HG03432 (cell line): Measurements from ENCODE around the gene TAF4B.
"Not testable (repeated sequence)": the region's sequence is repeated elsewhere in the genome, so short reads cannot be mapped to it uniquely, and the experiment has no call there.

Source experiments
- ATAC-seq: cut with Tn5 transposase; IDR thresholded peaks from one replicate; pipeline ENCODE4 v1.9.1; 2021; ENCODE audit warnings: mild to moderate bottlenecking, moderate library complexity; ENCODE audit not compliant: unreplicated experiment

The TAF4B gene

GRCh38 chr18:26378701-26379100, 152.5 kb downstream of the TAF4B start:
- ATAC-seq, result no peak

GRCh38 chr18:26381555-26381954, 155.3 kb downstream of the TAF4B start:
- not testable (repeated sequence) for ATAC-seq

- peak; percentile 92 for ATAC-seq
These were observed 157.4 kb downstream of the TAF4B start for GRCh38 chr18:26383454-26384270.

GRCh38 chr18:26386002-26386401, 159.8 kb downstream of the TAF4B start:
- ATAC-seq, result no peak

DNA sequence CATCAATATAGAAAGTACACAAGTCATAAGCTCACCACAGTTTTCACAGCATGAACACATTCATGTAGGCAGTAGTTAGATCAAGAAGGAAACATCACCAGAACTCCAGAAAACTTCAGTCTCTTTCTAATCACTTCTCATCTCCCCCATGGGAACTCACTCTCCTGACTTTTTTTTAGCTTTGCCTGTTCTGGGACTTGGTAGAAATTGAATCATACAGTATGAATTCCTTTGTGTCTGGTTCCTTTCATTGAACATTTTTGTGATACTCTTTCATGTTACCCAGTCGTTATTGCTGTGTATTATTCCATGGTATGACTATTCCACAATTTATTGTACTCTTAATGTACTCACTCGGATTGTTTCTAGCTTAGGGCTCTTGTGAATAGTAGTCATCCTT, 160.2 kb downstream of the TAF4B start:
- ATAC-seq, result no peak

GRCh38 chr18:26394047-26394654, 167.9 kb downstream of the TAF4B start:
- no peak for ATAC-seq

- peak; percentile 81 for ATAC-seq
These were observed 170.8 kb downstream of the TAF4B start for GRCh38 chr18:26397019-26397418.

DNA sequence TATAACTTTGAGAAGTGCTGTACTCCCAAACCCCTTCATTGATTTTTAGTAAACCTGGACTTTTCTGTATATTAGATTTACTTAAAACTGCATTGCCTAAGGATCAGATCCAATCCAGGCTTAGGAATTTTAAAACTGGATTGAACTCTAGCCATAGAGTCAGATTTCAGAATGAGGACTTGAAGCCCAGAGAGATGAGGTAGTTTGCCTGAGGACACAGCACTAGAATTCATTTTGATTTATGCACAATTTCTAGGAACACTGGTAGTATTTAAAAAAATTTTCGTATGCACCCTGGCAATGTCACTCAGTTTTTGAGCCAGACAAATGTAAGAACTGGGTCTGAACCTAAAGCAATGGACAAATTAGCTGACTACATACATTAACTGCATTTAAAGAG, 177.2 kb downstream of the TAF4B start:
- no peak for ATAC-seq

- peak; percentile 80 for ATAC-seq
These were observed 179.1 kb downstream of the TAF4B start for GRCh38 chr18:26405190-26405801.

- ATAC-seq, result no peak
These were observed 180.1 kb downstream of the TAF4B start for GRCh38 chr18:26406324-26406723.

GRCh38 chr18:26406854-26407517, 180.7 kb downstream of the TAF4B start:
- no peak for ATAC-seq

DNA sequence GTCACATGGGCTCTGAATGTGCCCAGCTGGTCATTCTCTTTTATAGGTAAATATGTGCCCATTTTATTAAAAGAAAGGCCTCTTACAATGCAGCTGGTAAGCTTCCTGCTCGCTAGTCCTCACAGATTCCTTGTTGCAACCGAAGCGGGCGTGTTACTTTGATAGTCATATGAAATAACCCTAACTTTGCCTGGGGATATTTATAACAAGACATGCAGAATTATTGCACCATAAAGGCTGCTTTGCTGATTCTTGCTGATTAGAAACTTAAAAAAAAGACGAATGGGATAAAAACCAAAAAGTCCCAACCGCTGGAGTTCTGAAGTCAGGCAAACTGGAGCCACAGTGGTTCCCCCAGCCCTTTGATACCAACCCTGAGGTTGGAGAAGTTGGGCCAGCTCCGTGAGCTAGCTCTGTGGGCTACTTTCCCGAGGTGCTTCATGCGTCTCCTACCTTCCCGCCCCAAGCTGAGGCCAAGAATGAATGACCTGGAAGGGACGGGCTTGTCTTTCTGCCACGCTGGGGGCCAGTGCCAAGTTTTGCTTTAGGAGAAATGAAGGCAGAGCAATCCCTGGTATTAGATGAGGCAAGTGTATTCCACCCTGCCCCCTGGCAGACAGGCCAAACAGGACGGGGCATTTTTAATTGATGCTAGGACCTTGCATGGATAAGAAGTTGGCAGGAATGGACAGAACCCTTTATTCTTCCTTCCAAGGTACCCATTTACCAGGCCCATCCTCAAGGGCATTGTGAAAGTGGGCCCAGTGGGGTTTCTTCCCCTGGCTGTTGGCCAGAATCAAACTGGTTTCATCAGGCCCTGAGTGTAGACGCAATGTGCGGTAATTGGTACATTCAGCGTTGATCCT, 181.7 kb downstream of the TAF4B start:
- no peak for ATAC-seq

DNA sequence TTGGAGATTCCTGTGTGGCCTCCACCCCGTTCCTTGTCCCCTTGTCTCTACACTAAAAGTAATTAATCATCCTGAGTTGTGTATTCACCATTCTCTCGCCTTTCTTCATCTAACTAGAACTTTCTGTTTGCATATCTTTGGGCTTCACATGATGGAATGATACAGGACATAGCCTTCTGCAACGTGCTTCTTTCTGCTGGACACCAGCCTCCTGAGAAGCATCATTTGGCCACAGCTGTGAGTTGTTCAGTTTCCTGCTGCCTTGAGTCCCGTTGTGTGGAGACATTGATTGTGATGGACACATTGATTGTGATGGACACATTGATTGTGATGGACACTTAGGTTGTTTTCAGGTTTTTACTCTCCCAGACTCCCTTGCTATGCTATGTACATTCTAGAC, 182.8 kb downstream of the TAF4B start:
- ATAC-seq, result no peak

GRCh38 chr18:26414901-26415440, 188.7 kb downstream of the TAF4B start:
- ATAC-seq, result no peak

GRCh38 chr18:26415631-26416030, 189.4 kb downstream of the TAF4B start:
- no peak for ATAC-seq

DNA sequence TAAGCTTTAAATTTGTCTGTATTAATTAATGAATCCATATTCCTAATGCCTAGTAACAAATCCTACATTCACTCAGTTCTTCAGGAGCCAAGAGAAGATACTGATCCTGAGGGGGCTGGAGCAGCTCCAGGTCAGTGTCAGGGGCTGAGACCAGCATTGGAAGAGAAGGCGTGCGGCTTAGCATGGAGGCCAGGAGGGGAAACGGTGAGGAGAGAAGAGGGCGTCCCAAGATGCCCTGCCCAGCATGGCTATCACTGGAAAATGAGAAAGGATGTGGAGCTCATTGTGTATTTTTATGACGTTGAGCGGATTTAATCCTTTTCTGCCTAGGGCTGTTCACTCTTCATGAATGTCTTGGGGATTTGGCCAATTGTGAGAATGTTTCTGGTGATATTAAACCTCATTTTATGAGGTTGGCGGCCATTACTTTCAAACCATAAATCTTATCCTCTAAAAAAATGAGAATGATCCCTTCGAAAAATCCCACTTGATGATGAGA, 190.5 kb downstream of the TAF4B start:
- no peak for ATAC-seq

- ATAC-seq, result no peak
These were observed 190.9 kb downstream of the TAF4B start for GRCh38 chr18:26417190-26417589.

DNA sequence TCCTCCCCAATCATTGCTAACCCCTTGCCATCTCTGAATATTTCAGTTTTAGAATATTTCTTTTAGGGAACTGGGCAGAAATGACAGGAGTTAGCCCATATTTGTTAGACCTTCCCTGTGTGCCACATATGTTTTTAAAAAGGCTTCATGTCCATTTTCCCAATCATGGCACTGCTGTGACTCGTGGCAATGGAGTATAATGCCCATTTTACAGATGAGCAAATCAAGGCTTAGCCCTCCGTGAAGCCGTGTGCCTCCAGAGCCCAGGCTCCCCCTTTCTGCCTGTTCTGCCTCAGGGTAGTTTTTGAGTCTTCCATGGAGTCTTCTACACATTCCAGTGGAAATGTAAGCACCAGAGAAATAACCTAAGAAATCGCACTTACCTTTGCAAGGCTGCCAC, 192.0 kb downstream of the TAF4B start:
- no peak for ATAC-seq

DNA sequence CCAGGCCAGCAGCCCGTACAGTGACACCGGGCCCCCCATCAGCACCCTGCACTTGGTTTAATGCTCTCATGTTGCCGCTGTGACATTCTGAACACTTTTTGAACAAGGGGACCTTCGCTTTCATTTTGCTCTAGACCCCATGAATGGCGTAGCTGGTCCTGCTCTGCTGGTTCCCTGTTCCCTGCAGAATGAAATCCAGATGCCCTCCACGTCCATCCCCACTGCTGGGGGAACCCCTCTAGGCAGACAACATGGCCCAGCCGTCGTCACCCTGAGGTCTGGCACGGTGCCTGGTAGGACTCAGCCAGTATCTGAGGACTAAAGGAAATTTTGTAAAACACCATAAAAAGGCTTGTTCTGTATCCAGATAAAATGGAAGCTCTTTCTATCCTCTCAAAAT, 193.5 kb downstream of the TAF4B start:
- ATAC-seq, result no peak

DNA sequence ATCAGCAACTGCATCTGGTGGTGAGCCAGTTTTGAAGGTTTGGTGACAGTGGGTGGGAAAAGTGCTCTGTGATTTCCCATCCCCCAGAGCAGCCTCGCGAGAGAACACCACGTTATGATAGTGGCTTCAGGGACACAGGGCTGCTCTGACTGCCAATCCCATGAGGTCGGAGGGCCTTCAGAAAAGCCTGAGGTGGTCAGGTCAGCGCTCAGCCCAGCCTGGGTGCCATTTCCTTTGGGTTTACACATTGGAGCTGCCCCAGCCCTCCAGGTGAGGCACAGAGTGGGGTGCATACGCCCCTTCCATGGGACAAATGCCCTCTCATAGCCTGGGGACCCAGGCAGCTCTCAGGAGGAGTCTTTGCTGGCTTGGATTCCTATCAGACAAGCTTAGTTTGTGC, 195.3 kb downstream of the TAF4B start:
- ATAC-seq, result no peak
